ENCODE results near the gene NCKAP5.

GRCh38 chr2:132738223-132738622, 830.0 kb downstream of the NCKAP5 start:
- TF ChIP-seq FOXA2 (IDR thresholded peaks at IDR 0.05), result no peak
- TF ChIP-seq ZBTB33 (IDR thresholded peaks at IDR 0.05), result no peak
- no peak for TF ChIP-seq HNF4A (conservative IDR thresholded peaks at IDR 0.05)
- no peak for TF ChIP-seq FOXA1 (IDR thresholded peaks at IDR 0.05)
